IMR-90 (cell line): ENCODE measurements around the gene LYSMD2. TPM values are rescaled to one million over a fixed set of nuclear protein-coding genes. Genes with fewer than 3 reads are reported as not detected.
A peak's percentile ranks its signal among the peaks of the same experiment; 100 is the strongest.

ENCODE experiments used
- ATAC-seq: fragments of 200-7000 bp; cut with Tn5 transposase; 2 replicates; pipeline ENCODE4 v1.9.1; 2020; ENCODE audit warnings: low read depth, mild to moderate bottlenecking, moderate library complexity
- BruUV-seq: library from RNA; stranded (reverse); fragments of 400-500 nt; replicated peaks from 2 replicates; lab custom pipeline; 2021; lab: Mats Ljungman, UMichigan
- CTCF ChIA-PET: fragments of 300-600 bp; formaldehyde crosslinking; extraction: SDS; loops from one replicate; lab custom pipeline; 2021; ENCODE audit warnings: antibody characterized with exemption; lab: Yijun Ruan, JAX
- POLR2A ChIA-PET: fragments of 300-600 bp; sonication (Branson Sonifier 250); formaldehyde crosslinking; loops from one replicate; lab custom pipeline; 2022; ENCODE audit warnings: antibody characterized with exemption; ENCODE audit not compliant: unreplicated experiment; lab: Charles Lee
- DNase-seq: peaks from one replicate; pipeline ENCODE4 v3.0.0; 2013
- H2AFZ ChIP-seq: replicated peaks from 2 replicates; pipeline ENCODE3; 2013; ENCODE audit warnings: low read length, mild to moderate bottlenecking; ENCODE audit not compliant: poor library complexity
- H2AK5ac ChIP-seq: 2 replicates; pipeline ENCODE4 v1.6.1; 2013; ENCODE audit warnings: low read depth, low read length, inconsistent platforms
- H2AK9ac ChIP-seq: replicated peaks from 2 replicates; pipeline ENCODE3; 2013; ENCODE audit warnings: mild to moderate bottlenecking, low read depth, low read length, moderate library complexity; ENCODE audit not compliant: poor library complexity
- H2BK120ac ChIP-seq: 2 replicates; pipeline ENCODE4 v1.6.1; 2013; ENCODE audit warnings: low read depth, low read length, inconsistent platforms
- H2BK15ac ChIP-seq: 3 replicates; pipeline ENCODE4 v1.6.1; 2013; ENCODE audit warnings: low read depth, low read length, inconsistent platforms
- H2BK20ac ChIP-seq: 2 replicates; pipeline ENCODE4 v1.6.1; 2013; ENCODE audit warnings: low read depth, mild to moderate bottlenecking, inconsistent platforms, low read length, moderate library complexity
- H2BK5ac ChIP-seq: 2 replicates; pipeline ENCODE4 v1.6.1; 2013; ENCODE audit warnings: mild to moderate bottlenecking, low read depth, low read length, inconsistent platforms; ENCODE audit not compliant: poor library complexity, severe bottlenecking
- H3K14ac ChIP-seq: replicated peaks from 2 replicates; pipeline ENCODE4 v1.6.1; 2013; ENCODE audit warnings: low read depth, low read length, inconsistent platforms
- H3K18ac ChIP-seq: 2 replicates; pipeline ENCODE4 v1.6.1; 2013; ENCODE audit warnings: low read depth, low read length, control low read depth
- H3K23ac ChIP-seq: 2 replicates; pipeline ENCODE4 v1.6.1; 2013; ENCODE audit warnings: low read depth, low read length, inconsistent platforms
- H3K27ac ChIP-seq: 2 replicates; pipeline ENCODE4 v1.5.1; 2013; ENCODE audit warnings: mild to moderate bottlenecking, control low read depth, low read length; ENCODE audit not compliant: insufficient read depth
- H3K27me3 ChIP-seq: 2 replicates; pipeline ENCODE4 v1.6.1; 2013; ENCODE audit warnings: low read length; ENCODE audit not compliant: control insufficient read depth, insufficient read depth
- H3K36me3 ChIP-seq: 2 replicates; pipeline ENCODE4 v1.6.1; 2013; ENCODE audit warnings: low read length, mixed read lengths; ENCODE audit not compliant: control insufficient read depth, insufficient read depth
- H3K4ac ChIP-seq: 2 replicates; pipeline ENCODE4 v1.6.1; 2013; ENCODE audit warnings: low read depth, low read length, inconsistent platforms
- H3K4me1 ChIP-seq: 2 replicates; pipeline ENCODE4 v1.6.1; 2013; ENCODE audit warnings: low read length, mixed read lengths; ENCODE audit not compliant: control insufficient read depth, insufficient read depth
- H3K4me2 ChIP-seq: 2 replicates; pipeline ENCODE4 v1.6.1; 2013; ENCODE audit warnings: low read depth, mild to moderate bottlenecking, control low read depth, low read length, moderate library complexity
- H3K4me3 ChIP-seq: 2 replicates; pipeline ENCODE4 v1.5.1; 2013; ENCODE audit warnings: low read depth, mild to moderate bottlenecking, control low read depth, low read length, moderate library complexity; ENCODE audit not compliant: insufficient read depth
- H3K56ac ChIP-seq: 2 replicates; pipeline ENCODE4 v1.6.1; 2013; ENCODE audit warnings: low read length, inconsistent platforms; ENCODE audit not compliant: insufficient read depth; ENCODE audit errors: extremely low read depth
- H3K79me1 ChIP-seq, 2 experiments: 2 replicates each; pipeline ENCODE4 v1.6.1; 2013; ENCODE audit warnings: low read length in 2 of 2, inconsistent platforms in 1 of 2, low read depth in 1 of 2
- H3K9ac ChIP-seq: 2 replicates; pipeline ENCODE4 v1.6.1; 2013; ENCODE audit warnings: low read depth, low read length, control low read depth
- H3K9me1 ChIP-seq: 2 replicates; pipeline ENCODE4 v1.6.1; 2013; ENCODE audit warnings: low read length, inconsistent platforms; ENCODE audit not compliant: insufficient read depth
- H3K9me3 ChIP-seq: 2 replicates; pipeline ENCODE4 v1.6.1; 2013; ENCODE audit warnings: low read length; ENCODE audit not compliant: control insufficient read depth, insufficient read depth
- H4K20me1 ChIP-seq: 2 replicates; pipeline ENCODE4 v1.6.1; 2013; ENCODE audit warnings: low read length, inconsistent platforms; ENCODE audit not compliant: insufficient read depth
- H4K5ac ChIP-seq: 2 replicates; pipeline ENCODE4 v1.6.1; 2013; ENCODE audit warnings: mild to moderate bottlenecking, low read depth, low read length, control low read depth
- H4K8ac ChIP-seq, 2 experiments: 2 replicates each; pipeline ENCODE4 v1.6.1; 2013; ENCODE audit warnings: low read depth in 2 of 2, low read length in 2 of 2, control low read depth in 1 of 2, inconsistent platforms in 1 of 2
- H4K91ac ChIP-seq: 2 replicates; pipeline ENCODE4 v1.6.1; 2013; ENCODE audit warnings: low read depth, low read length, inconsistent platforms; ENCODE audit not compliant: insufficient read depth
- CTCF ChIP-seq: conservative IDR thresholded peaks from 2 replicates; pipeline ENCODE4 v1.5.1; 2012; ENCODE audit warnings: mild to moderate bottlenecking, low read depth, low read length, improper control_type of control experiment
- ELK1 ChIP-seq: fragments of 150-350 bp; IDR thresholded peaks from 2 replicates; pipeline ENCODE4 v1.6.1; 2016; ENCODE audit warnings: low read depth, mild to moderate bottlenecking, low read length, moderate library complexity, borderline replicate concordance
- FOS ChIP-seq: fragments of 150-350 bp; IDR thresholded peaks from 2 replicates; pipeline ENCODE4 v1.6.1; 2016; ENCODE audit warnings: low read depth, low read length
- MXI1 ChIP-seq: IDR thresholded peaks from 2 replicates; pipeline ENCODE4 v1.6.1; 2012; ENCODE audit warnings: low read depth, mild to moderate bottlenecking, low read length, moderate library complexity, borderline replicate concordance
- RAD21 ChIP-seq: IDR thresholded peaks from 2 replicates; pipeline ENCODE4 v1.6.1; 2012; ENCODE audit warnings: low read length, improper control_type of control experiment
- USF2 ChIP-seq: fragments of 150-350 bp; IDR thresholded peaks from 2 replicates; pipeline ENCODE4 v1.6.1; 2017; ENCODE audit warnings: mild to moderate bottlenecking, antibody characterized with exemption, low read length, low read depth
- WGBS, 2 experiments: methylation state at CpG; one replicate each; pipeline versions ENCODE4 v1.1.5 to v1.1.7; 2013; ENCODE audit warnings: missing lambda C conversion rate in 2 of 2; ENCODE audit not compliant: insufficient read length in 1 of 2; ENCODE audit errors: extremely low coverage in 2 of 2; 5-methylcytosine and 5-hydroxymethylcytosine counted together
- dilution Hi-C: fragments of 300-500 bp; cut with HindIII; formaldehyde crosslinking; loops from one replicate; pipeline ENCODE4 v1.14.3; 2018; ENCODE audit warnings: low sequenced_read_pairs; ENCODE audit not compliant: unreplicated experiment
- in situ Hi-C: fragments of 300-500 bp; cut with MboI; formaldehyde crosslinking; loops from 3 replicates; pipeline ENCODE4 v1.14.3; 2019; ENCODE audit warnings: low sequenced_read_pairs, inconsistent platforms, mixed read lengths
- intact Hi-C: fragments of 100-400 bp; cut with micrococcal nuclease; formaldehyde crosslinking; loops from 2 replicates; pipeline ENCODE4 v1.10.0; 2022
- polyA plus RNA-seq, 3 experiments: library from polyadenylated mRNA; depleted of rRNA; stranded (reverse); fragments of >200 nt; gene quantifications; 2 replicates each; pipeline ENCODE4 v1.2.3, GENCODE V29; 2012; ENCODE audit warnings: low replicate concordance in 1 of 3
- total RNA-seq: library from RNA; depleted of rRNA; stranded (reverse); fragments of >200 nt; gene quantifications from 2 replicates; pipeline ENCODE4 v1.2.3, GENCODE V29; 2012

LYSMD2 gene
- total and polyA plus RNA-seq, 2 of the 4 experiments (the other 2 are of a cell fraction), result 5.9 to 6.0 TPM

- Histone ChIP-seq H2BK120ac (no peak overlapping the region), H3K9ac (no peak overlapping the region), H3K4me2 (no peak overlapping the region), H2AK9ac (no peak overlapping the region), H4K91ac (peak overlapping the region; percentile 15; the same call in 1 of the 2 replicates), H3K4me3 (no peak overlapping the region), H2AFZ (no peak overlapping the region), H3K27me3 (no peaks in the 10 kb centered on the region), H3K27ac (no peak overlapping the region), H4K8ac (no peak overlapping the region), H3K79me1 (peaks cover 22 to 64% of the 10 kb centered on the region in 2 experiments), H3K23ac (no peak overlapping the region), H4K5ac (no peak overlapping the region), H4K20me1 (0 out of 2 replicates have a peak, but pooled peaks cover under 1% of the 10 kb centered on the region), H2BK20ac (no peak overlapping the region; the same call in 1 of the 2 replicates), H3K18ac (no peak overlapping the region), H3K14ac (no peak overlapping the region), H3K56ac (no peak overlapping the region), H2BK15ac (no peak overlapping the region; the same call in 2 of the 3 replicates), H2BK5ac (no peak overlapping the region), H3K9me3 (no peaks in the 10 kb centered on the region), H3K36me3 (no peaks in the 10 kb centered on the region), H3K4ac (0 out of 2 replicates have a peak overlapping the region, but pooled peaks have one; percentile 4), H3K9me1 (peaks cover 6% of the 10 kb centered on the region), H3K4me1 (peaks cover 10% of the 10 kb centered on the region), H2AK5ac (0 out of 2 replicates have a peak overlapping the region, but pooled peaks have one; percentile 16)
- WGBS, 2 experiments, result no CpG with 5 or more reads among the region's 2 CpGs
- in situ Hi-C loops (no loop called here), intact Hi-C loops (no loop called here), dilution Hi-C loops (no loop called here)
- no peak for DNase-seq
- TF ChIP-seq CTCF (no peak), MXI1 (no peak), RAD21 (no peak), USF2 (no peak), ELK1 (no peak), FOS (no peak)
- CTCF ChIA-PET, result interaction anchor here (1.5 kb wide), 1 partner anchor 44 kb away, joined by 8 read pairs; no protein-coding TSS in a partner anchor
- ATAC-seq, result no peak
- POLR2A ChIA-PET, result no interaction called here
- BruUV-seq, result no TSS peak
Measured at GRCh38 chr15:51732646-51733045, 4.8 kb downstream of the LYSMD2 start.
